ENCODE results near the gene PRLHR. TPM values are rescaled to one million over a fixed set of nuclear protein-coding genes. Genes with fewer than 3 reads are reported as not detected.

The PRLHR gene
- total and polyA plus RNA-seq, 2 donors from 2014 or later: not detected

DNA sequence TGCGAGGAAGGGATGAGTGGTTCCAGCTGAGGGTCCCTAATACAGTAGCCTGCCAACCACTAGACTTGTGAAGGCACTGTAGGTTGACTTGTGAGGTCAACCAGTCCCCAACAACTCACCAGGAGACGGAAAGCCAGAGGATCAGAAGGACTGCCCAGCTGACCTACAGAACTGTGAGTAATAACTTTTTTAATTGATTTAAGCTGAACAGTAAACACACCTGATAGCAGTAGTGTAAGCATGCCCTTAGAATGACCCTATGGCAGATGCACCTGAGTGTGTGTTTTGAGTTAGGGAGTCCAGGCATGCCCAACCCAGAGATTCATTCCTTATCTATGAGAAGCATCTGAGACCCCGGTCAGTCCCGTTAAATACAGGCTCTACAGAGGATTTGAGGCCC lies 14.1 kb downstream of the PRLHR start:
- TF ChIP-seq, protein P1, sequence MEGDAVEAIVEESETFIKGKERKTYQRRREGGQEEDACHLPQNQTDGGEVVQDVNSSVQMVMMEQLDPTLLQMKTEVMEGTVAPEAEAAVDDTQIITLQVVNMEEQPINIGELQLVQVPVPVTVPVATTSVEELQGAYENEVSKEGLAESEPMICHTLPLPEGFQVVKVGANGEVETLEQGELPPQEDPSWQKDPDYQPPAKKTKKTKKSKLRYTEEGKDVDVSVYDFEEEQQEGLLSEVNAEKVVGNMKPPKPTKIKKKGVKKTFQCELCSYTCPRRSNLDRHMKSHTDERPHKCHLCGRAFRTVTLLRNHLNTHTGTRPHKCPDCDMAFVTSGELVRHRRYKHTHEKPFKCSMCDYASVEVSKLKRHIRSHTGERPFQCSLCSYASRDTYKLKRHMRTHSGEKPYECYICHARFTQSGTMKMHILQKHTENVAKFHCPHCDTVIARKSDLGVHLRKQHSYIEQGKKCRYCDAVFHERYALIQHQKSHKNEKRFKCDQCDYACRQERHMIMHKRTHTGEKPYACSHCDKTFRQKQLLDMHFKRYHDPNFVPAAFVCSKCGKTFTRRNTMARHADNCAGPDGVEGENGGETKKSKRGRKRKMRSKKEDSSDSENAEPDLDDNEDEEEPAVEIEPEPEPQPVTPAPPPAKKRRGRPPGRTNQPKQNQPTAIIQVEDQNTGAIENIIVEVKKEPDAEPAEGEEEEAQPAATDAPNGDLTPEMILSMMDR (IDR thresholded peaks at IDR 0.05; ENCODE audit: borderline replicate concordance, extremely low read depth, insufficient read depth): no peak
- Histone ChIP-seq H3K27me3 (ENCODE audit: control insufficient read depth, insufficient read depth, low read length) (no peaks in the 10 kb centered on the region), H3K4me1 (ENCODE audit: control insufficient read depth in 2 of 3, insufficient read depth in 2 of 3, low read depth in 1 of 3, low read length in 3 of 3) (no peaks in the 10 kb centered on the region), H3K9ac (ENCODE audit: low read length in 3 of 3) (no peak overlapping the region), H3K27ac (ENCODE audit: low read depth in 2 of 2, low read length in 2 of 2) (no peak overlapping the region), H3K9me3 (ENCODE audit: control insufficient read depth in 2 of 3, insufficient read depth in 1 of 3, low read length in 3 of 3) (no peaks in the 10 kb centered on the region), H3K36me3 (ENCODE audit: control insufficient read depth in 2 of 3, insufficient read depth in 3 of 3, low read length in 3 of 3) (no peaks in the 10 kb centered on the region), H3K4me3 (ENCODE audit: low read length in 3 of 3) (no peak overlapping the region)
- intact Hi-C loops (cut with DNase I): no loop called here
- FAIRE-seq (no peak), DNase-seq (no peak)

DNA sequence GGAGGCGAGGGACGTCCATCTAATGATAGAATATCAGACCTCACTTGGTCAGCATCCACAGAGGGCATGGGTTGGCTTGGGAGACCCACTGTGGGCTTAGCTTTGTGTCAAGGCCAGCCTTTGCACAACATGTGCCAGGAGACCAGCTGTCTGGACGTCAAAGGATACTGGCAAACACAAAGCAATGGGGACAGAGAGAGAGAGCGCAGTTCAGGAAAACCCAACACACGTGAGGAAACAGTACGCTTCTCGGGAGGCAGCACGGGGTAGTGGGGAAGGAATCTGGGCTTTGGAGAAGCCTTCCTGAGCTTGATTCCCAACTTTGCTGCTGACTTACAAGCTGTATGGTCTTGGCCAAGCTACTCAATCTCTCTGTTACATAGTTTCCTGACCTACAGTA lies 14.7 kb downstream of the PRLHR start:
- TF ChIP-seq, protein P1 (IDR thresholded peaks at IDR 0.05; ENCODE audit: borderline replicate concordance, extremely low read depth, insufficient read depth): no peak
- Histone ChIP-seq H3K27ac (ENCODE audit: low read depth in 2 of 2, low read length in 2 of 2) (no peak overlapping the region), H3K27me3 (ENCODE audit: control insufficient read depth, insufficient read depth, low read length) (no peaks in the 10 kb centered on the region), H3K4me1 (ENCODE audit: control insufficient read depth in 2 of 3, insufficient read depth in 2 of 3, low read depth in 1 of 3, low read length in 3 of 3) (no peaks in the 10 kb centered on the region), H3K9me3 (ENCODE audit: control insufficient read depth in 2 of 3, insufficient read depth in 1 of 3, low read length in 3 of 3) (no peaks in the 10 kb centered on the region), H3K9ac (ENCODE audit: low read length in 3 of 3) (no peak overlapping the region), H3K4me3 (ENCODE audit: low read length in 3 of 3) (no peak overlapping the region), H3K36me3 (ENCODE audit: control insufficient read depth in 2 of 3, insufficient read depth in 3 of 3, low read length in 3 of 3) (no peaks in the 10 kb centered on the region)
- DNase-seq (no peak), FAIRE-seq (no peak)
- intact Hi-C loops (cut with DNase I): no loop called here

DNA sequence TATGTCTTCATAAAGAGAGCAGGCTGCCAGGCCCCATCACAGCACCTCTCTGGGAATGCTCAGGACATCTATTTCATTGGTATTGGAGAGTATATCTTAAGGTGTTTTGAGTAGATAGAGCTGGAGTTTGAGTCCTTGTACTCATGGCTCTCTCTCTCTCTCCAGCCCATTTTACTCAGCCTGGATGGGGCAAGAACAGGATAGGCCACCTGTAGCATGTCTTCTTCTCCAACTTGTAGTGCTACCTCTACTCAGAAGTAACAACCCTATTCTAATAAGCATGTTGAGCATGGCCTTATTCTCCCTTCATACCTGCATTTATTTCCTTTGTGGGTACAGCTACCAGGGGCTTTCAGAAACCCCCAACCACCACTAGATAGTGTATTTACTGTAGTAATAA lies 21.9 kb downstream of the PRLHR start:
- Histone ChIP-seq H3K9me3 (ENCODE audit: control insufficient read depth in 2 of 3, insufficient read depth in 1 of 3, low read length in 3 of 3) (no peaks in the 10 kb centered on the region), H3K9ac (ENCODE audit: low read length in 3 of 3) (no peak overlapping the region), H3K27ac (ENCODE audit: low read depth in 2 of 2, low read length in 2 of 2) (no peak overlapping the region), H3K4me3 (ENCODE audit: low read length in 3 of 3) (no peak overlapping the region), H3K27me3 (ENCODE audit: control insufficient read depth, insufficient read depth, low read length) (no peaks in the 10 kb centered on the region), H3K36me3 (ENCODE audit: control insufficient read depth in 2 of 3, insufficient read depth in 3 of 3, low read length in 3 of 3) (no peaks in the 10 kb centered on the region), H3K4me1 (ENCODE audit: control insufficient read depth in 2 of 3, insufficient read depth in 2 of 3, low read depth in 1 of 3, low read length in 3 of 3) (no peaks in the 10 kb centered on the region)
- TF ChIP-seq, protein P1 (IDR thresholded peaks at IDR 0.05; ENCODE audit: borderline replicate concordance, extremely low read depth, insufficient read depth): no peak
- DNase-seq: no peak
- FAIRE-seq: no peak
- intact Hi-C loops (cut with DNase I): no loop called here
